Tibial nerve (tissue), 3 donors: ENCODE data around the gene ZBTB16.

ENCODE experiments used
- CTCF ChIP-seq, 5 experiments: fragments of 200-600 bp in 3 of 5; fragments of 450-650 bp in 2 of 5; sonication (generic) in 3 of 5; IDR thresholded peaks; one replicate each; pipeline ENCODE4 v1.5.1; 2016 to 2019; ENCODE audit warnings: antibody characterized with exemption in 5 of 5, mild to moderate bottlenecking in 3 of 5, moderate library complexity in 2 of 5
- POLR2A ChIP-seq, 2 donors: fragments of 450-650 bp; IDR thresholded peaks; one replicate each; pipeline ENCODE4 v1.6.1; 2017; ENCODE audit warnings: antibody characterized with exemption in 2 of 2, mild to moderate bottlenecking in 2 of 2, moderate library complexity in 2 of 2

GRCh38 chr11:114261791-114262190 is 202.3 kb downstream of the ZBTB16 start:
- TF ChIP-seq CTCF (IDR thresholded peaks at IDR 0.05), result no peak
- no peak for TF ChIP-seq POLR2A (IDR thresholded peaks at IDR 0.05)
